ENCODE data around the gene ZNF195. TPM values are rescaled to one million over a fixed set of nuclear protein-coding genes. Genes with fewer than 3 reads are reported as not detected.
"Not testable (repeated sequence)": the region's sequence is repeated elsewhere in the genome, so short reads cannot be mapped to it uniquely, and the experiment has no call there.

ZNF195 gene
- total RNA-seq, 4 donors from 2014 or later = 12.3 to 37.5 (median 28.5) TPM

DNA sequence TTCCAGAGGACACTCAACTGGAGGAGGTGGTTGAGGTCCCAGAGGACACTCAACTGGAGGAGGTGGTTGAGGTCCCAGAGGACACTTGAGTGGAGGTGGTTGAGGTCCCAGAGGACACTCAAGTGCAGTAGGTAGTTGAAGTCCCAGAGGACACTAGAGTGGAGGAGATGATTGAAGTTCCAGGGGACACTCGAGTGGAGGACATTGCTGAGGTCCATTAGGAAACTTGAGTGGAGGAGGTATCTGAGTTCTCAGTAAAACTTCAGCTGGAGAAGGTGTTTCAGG is 39.7 kb downstream of the ZNF195 start:
- H3K4me3 ChIP-seq = no peak overlapping the region
- no peak overlapping the region for H3K27ac ChIP-seq
- no peak for DNase-seq
- no peaks in the 10 kb centered on the region for H3K9me3 ChIP-seq
- no peaks in the 10 kb centered on the region for H3K36me3 ChIP-seq
- in situ Hi-C loops (cut with MboI; ENCODE audit: low pct_ligation_motif_present in 1 of 4, low pct_unique_long_range_greater_than_20kb in 1 of 4, low sequenced_read_pairs in 3 of 4) = no loop called here
- H3K4me1 ChIP-seq = no peaks in the 10 kb centered on the region
- 40 to 59% methylated on average over 1 of the region's 1 CpG for WGBS, 2 donors (ENCODE audit: low coverage in 1 of 2)
- intact Hi-C loops (cut with DNase I; ENCODE audit: low total_unique reads) = no loop called here
- peaks cover 20% of the 10 kb centered on the region for H3K27me3 ChIP-seq
- TF ChIP-seq, protein P1, sequence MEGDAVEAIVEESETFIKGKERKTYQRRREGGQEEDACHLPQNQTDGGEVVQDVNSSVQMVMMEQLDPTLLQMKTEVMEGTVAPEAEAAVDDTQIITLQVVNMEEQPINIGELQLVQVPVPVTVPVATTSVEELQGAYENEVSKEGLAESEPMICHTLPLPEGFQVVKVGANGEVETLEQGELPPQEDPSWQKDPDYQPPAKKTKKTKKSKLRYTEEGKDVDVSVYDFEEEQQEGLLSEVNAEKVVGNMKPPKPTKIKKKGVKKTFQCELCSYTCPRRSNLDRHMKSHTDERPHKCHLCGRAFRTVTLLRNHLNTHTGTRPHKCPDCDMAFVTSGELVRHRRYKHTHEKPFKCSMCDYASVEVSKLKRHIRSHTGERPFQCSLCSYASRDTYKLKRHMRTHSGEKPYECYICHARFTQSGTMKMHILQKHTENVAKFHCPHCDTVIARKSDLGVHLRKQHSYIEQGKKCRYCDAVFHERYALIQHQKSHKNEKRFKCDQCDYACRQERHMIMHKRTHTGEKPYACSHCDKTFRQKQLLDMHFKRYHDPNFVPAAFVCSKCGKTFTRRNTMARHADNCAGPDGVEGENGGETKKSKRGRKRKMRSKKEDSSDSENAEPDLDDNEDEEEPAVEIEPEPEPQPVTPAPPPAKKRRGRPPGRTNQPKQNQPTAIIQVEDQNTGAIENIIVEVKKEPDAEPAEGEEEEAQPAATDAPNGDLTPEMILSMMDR (IDR thresholded peaks at IDR 0.05) = no peak
- no peak for TF ChIP-seq POLR2A (IDR thresholded peaks at IDR 0.05)
- TF ChIP-seq EP300 (IDR thresholded peaks at IDR 0.05; ENCODE audit: low read depth) = no peak
- no peak for TF ChIP-seq POLR2AphosphoS5 (IDR thresholded peaks at IDR 0.05)

DNA sequence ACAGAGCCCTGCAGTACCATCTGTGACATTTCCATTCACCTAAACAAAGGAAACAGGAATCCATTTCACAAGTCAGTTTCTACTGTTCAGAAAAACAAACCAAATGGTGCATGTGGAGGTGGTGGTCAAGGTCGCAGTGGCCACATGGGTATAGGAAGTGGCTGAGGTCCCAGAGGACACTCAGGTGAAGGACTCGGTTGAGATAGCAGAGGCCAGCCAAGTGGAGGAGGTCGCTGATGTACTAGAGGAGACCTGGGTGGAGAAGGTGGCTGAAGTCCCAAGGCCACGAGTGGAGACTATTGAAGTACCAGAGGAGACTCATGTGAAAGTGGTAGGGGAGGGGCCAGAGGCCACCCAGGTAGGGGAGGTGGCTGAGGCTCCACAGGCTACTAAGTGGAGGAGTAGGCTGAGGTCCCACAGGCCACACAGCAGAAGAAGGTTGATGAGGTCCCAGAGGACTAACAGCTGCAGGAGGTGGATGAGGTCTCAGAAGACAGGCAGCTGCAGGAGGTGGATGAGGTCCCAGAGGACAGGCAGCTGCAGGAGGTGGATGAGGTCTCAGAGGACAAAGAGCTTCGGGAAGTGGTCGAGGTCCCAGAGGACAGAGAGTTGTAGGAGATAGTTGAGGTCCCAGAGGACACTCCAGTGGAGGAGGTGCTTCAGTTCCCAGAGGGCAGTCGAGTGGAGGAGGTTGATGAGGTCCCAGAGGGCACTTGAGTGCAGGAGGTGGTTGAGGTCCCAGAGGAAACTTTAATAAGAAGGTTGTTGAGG is 40.2 kb downstream of the ZNF195 start:
- no peak overlapping the region for H3K4me3 ChIP-seq
- DNase-seq = no peak
- H3K4me1 ChIP-seq = no peaks in the 10 kb centered on the region
- 74 to 81% methylated on average over 6 to 7 of the region's 7 CpGs for WGBS, 2 donors (ENCODE audit: low coverage in 1 of 2)
- intact Hi-C loops (cut with DNase I; ENCODE audit: low total_unique reads) = no loop called here
- in situ Hi-C loops (cut with MboI; ENCODE audit: low pct_ligation_motif_present in 1 of 4, low pct_unique_long_range_greater_than_20kb in 1 of 4, low sequenced_read_pairs in 3 of 4) = no loop called here
- H3K27me3 ChIP-seq = peaks cover 20% of the 10 kb centered on the region
- no peak for TF ChIP-seq POLR2AphosphoS5 (IDR thresholded peaks at IDR 0.05)
- TF ChIP-seq, protein P1 (IDR thresholded peaks at IDR 0.05) = no peak
- no peak for TF ChIP-seq EP300 (IDR thresholded peaks at IDR 0.05; ENCODE audit: low read depth)
- no peak for TF ChIP-seq POLR2A (IDR thresholded peaks at IDR 0.05)
- H3K9me3 ChIP-seq = no peaks in the 10 kb centered on the region
- H3K36me3 ChIP-seq = no peaks in the 10 kb centered on the region
- no peak overlapping the region for H3K27ac ChIP-seq

DNA sequence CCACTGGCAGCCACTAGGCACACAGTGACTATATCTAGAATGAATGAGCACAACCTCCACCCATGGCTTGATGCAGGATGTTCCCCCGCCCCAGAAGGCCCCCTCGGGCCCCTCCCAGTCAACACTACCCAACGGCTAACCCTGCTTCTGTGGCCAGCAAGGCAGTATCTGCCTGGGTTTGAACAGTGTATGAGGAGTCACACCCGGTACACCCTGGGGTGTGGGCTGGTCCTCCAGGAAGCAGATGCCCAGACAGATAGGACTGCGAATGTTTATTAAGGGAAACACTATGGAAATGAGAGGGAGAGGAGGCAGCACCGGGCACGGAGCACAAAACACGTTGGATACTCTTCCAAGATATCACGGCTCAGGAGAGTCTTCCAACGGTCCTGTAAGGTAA is 42.5 kb downstream of the ZNF195 start:
- H3K9me3 ChIP-seq; DNase-seq; intact Hi-C loops (cut with DNase I; ENCODE audit: low total_unique reads); H3K27ac ChIP-seq; H3K4me1 ChIP-seq; H3K4me3 ChIP-seq; H3K36me3 ChIP-seq; in situ Hi-C loops (cut with MboI; ENCODE audit: low pct_ligation_motif_present in 1 of 4, low pct_unique_long_range_greater_than_20kb in 1 of 4, low sequenced_read_pairs in 3 of 4): not testable (repeated sequence)
- no CpG with 5 or more reads among the region's 10 CpGs for WGBS, 2 donors (ENCODE audit: low coverage in 1 of 2)
- peaks cover 17% of the 10 kb centered on the region for H3K27me3 ChIP-seq

DNA sequence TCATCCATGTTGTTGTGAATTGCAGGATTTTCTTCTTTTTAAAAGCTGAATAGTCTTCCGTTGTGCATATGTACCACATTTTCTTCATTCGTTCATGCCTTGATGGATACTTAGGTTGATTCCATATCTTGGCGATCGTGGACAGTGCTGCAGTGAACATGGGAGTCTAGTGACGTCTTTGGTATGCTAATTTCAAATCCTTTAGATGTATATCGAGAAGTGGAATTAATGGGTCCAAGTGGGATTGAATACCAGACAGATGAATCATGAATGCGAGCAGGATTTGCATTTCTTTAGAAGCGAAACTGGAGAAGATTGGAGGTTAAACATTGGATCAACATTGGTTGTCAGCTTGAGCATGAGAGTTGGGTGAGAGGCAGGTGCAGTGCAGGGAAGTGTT is 45.8 kb downstream of the ZNF195 start:
- H3K27me3 ChIP-seq; DNase-seq; in situ Hi-C loops (cut with MboI; ENCODE audit: low pct_ligation_motif_present in 1 of 4, low pct_unique_long_range_greater_than_20kb in 1 of 4, low sequenced_read_pairs in 3 of 4); intact Hi-C loops (cut with DNase I; ENCODE audit: low total_unique reads); H3K4me3 ChIP-seq; H3K9me3 ChIP-seq; H3K27ac ChIP-seq; H3K36me3 ChIP-seq; H3K4me1 ChIP-seq: not testable (repeated sequence)
- no CpG with 5 or more reads among the region's 8 CpGs for WGBS, 2 donors (ENCODE audit: low coverage in 1 of 2)

DNA sequence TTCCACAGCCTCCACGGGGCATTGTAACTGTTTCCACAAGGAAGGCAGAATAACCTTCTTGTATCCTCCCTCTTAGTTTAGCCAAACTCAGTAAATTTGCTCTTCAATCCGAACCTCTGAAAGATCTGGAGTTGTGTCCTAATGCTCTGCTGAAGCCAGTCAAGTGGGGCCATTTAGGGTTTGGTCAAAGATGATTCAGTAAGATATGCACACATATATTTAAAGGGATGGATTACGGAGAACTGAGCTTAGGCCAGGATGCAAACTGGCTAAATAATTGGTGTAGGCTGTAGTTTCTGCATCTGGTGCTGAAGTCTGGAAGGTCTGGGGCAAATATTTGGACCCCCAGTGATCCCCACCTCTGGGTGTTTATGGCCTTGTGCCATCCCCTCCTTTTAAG is 47.9 kb downstream of the ZNF195 start:
- H3K27me3 ChIP-seq; intact Hi-C loops (cut with DNase I; ENCODE audit: low total_unique reads); H3K27ac ChIP-seq; H3K36me3 ChIP-seq; H3K9me3 ChIP-seq; H3K4me1 ChIP-seq; H3K4me3 ChIP-seq; in situ Hi-C loops (cut with MboI; ENCODE audit: low pct_ligation_motif_present in 1 of 4, low pct_unique_long_range_greater_than_20kb in 1 of 4, low sequenced_read_pairs in 3 of 4); DNase-seq: not testable (repeated sequence)
- WGBS, 2 donors (ENCODE audit: low coverage in 1 of 2) = no CpG with 5 or more reads among the region's 3 CpGs

DNA sequence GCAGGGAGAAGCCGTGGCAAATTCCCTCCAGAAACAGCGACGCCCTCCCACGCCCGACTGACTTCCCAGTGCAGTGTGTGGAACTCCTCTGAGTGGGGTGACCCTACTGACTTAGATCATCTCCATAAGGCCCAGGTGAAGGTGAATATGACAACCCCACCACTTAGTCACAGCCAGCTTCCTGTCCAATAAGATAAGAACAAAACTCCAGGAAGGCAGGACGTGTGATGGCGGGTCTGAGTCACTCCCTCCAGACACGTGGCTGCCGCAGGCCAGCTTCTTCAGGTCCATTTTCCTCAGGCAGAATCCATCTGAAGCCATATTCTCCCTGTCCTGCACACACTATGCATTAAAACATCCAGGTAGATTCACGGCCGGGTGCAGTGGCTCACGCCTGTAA is 48.9 kb downstream of the ZNF195 start:
- H3K4me1 ChIP-seq; in situ Hi-C loops (cut with MboI; ENCODE audit: low pct_ligation_motif_present in 1 of 4, low pct_unique_long_range_greater_than_20kb in 1 of 4, low sequenced_read_pairs in 3 of 4); DNase-seq; H3K36me3 ChIP-seq; H3K27ac ChIP-seq; intact Hi-C loops (cut with DNase I; ENCODE audit: low total_unique reads); H3K9me3 ChIP-seq; H3K27me3 ChIP-seq; H3K4me3 ChIP-seq: not testable (repeated sequence)
- WGBS, 2 donors (ENCODE audit: low coverage in 1 of 2) = no CpG with 5 or more reads among the region's 12 CpGs

DNA sequence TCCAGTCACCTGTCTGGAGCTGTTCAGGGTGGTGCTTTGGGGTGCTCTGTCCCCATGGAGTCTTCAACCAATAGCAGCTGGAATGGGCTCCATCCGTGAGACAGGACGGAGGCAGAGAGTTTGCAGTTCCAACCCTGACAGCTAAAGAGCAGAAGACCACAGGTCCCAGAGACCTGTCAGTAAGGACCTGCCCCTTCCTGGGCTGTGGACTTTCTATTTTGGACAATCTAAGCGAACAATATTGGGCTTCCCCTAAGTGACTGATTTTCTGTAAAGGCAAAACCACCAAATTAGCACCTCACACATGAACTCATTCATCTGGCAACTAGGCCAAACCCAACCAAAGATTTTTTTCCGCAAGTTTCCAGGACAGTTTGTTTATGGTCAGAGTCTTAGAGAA is 50.4 kb downstream of the ZNF195 start:
- H3K27ac ChIP-seq; DNase-seq; H3K4me1 ChIP-seq; intact Hi-C loops (cut with DNase I; ENCODE audit: low total_unique reads); H3K36me3 ChIP-seq; H3K4me3 ChIP-seq; H3K27me3 ChIP-seq; in situ Hi-C loops (cut with MboI; ENCODE audit: low pct_ligation_motif_present in 1 of 4, low pct_unique_long_range_greater_than_20kb in 1 of 4, low sequenced_read_pairs in 3 of 4); H3K9me3 ChIP-seq: not testable (repeated sequence)
- WGBS, 2 donors (ENCODE audit: low coverage in 1 of 2) = no CpG with 5 or more reads among the region's 4 CpGs

DNA sequence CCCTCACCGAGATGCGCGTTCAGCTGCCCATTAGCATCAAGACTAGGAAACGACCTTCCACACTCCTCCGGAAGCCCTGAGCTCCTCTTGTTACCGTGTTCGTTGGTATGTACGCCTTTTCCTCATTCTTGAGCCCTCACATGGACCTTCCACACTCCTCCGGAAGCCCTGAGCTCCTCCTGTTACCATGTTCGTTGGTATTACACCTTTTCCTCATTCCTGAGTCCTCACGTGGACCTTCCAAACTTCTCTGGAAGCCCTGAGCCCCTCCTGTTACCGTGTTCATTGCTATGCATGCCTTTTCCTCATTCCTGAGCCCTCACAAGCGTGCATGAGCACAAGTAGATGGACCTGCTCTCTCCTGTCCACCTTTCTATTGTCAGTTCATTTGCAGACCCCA is 52.5 kb downstream of the ZNF195 start:
- H3K9me3 ChIP-seq; H3K4me3 ChIP-seq; intact Hi-C loops (cut with DNase I; ENCODE audit: low total_unique reads); in situ Hi-C loops (cut with MboI; ENCODE audit: low pct_ligation_motif_present in 1 of 4, low pct_unique_long_range_greater_than_20kb in 1 of 4, low sequenced_read_pairs in 3 of 4); DNase-seq; H3K27me3 ChIP-seq; H3K4me1 ChIP-seq; H3K36me3 ChIP-seq; H3K27ac ChIP-seq: not testable (repeated sequence)
- no CpG with 5 or more reads among the region's 13 CpGs for WGBS, 2 donors (ENCODE audit: low coverage in 1 of 2)

DNA sequence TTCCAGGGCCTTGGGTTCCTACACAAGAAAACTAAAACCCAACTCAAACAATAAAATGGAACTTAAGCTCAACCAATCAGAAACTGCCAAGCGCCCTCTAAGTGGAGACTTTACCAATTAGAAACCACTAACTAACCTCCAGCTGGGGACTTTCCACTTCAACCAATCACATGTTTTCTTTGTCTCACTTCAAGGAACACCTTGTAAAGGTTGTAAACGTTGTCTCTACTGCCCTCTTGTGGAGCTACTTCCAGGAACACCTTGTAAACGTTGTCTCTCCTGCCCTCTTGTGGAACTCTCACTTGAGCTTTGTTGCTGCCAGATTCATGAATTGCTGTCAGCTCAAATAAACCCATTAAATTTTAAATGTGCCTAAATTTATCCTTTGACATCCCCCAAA is 54.2 kb downstream of the ZNF195 start:
- in situ Hi-C loops (cut with MboI; ENCODE audit: low pct_ligation_motif_present in 1 of 4, low pct_unique_long_range_greater_than_20kb in 1 of 4, low sequenced_read_pairs in 3 of 4); H3K4me3 ChIP-seq; H3K9me3 ChIP-seq; H3K27ac ChIP-seq; DNase-seq; H3K4me1 ChIP-seq; H3K36me3 ChIP-seq; H3K27me3 ChIP-seq; intact Hi-C loops (cut with DNase I; ENCODE audit: low total_unique reads): not testable (repeated sequence)
- no CpG with 5 or more reads among the region's 3 CpGs for WGBS, 2 donors (ENCODE audit: low coverage in 1 of 2)
